Measurements from ENCODE around the gene DNAJC28. TPM values are rescaled to one million over a fixed set of nuclear protein-coding genes. Genes with fewer than 3 reads are reported as not detected.
A peak's percentile ranks its signal among the peaks of the same experiment; 100 is the strongest.

Gene DNAJC28
- total and polyA plus RNA-seq, 9 of the 15 experiments (the other 6 are each of a cell fraction or from before 2014, with no cell fraction given): 0.68 to 2.5 (median 1.1) TPM

- TF ChIP-seq MGA (IDR thresholded peaks at IDR 0.05): no peak; the same call in 1 of the 2 replicates
- no peak for TF ChIP-seq ZNF398 (CRISPR knock-in tag; IDR thresholded peaks at IDR 0.05)
- TF ChIP-seq ZNF133 (CRISPR knock-in tag; IDR thresholded peaks at IDR 0.05): no peak
- TF ChIP-seq ZNF696 (CRISPR knock-in tag; conservative IDR thresholded peaks at IDR 0.05): no peak
- no peak for TF ChIP-seq FOXA1 (IDR thresholded peaks at IDR 0.05; ENCODE audit: borderline replicate concordance)
- no peak; the same call in 1 of the 2 replicates for TF ChIP-seq FOXP1 (CRISPR knock-in tag; IDR thresholded peaks at IDR 0.05)
- TF ChIP-seq ATF7 (IDR thresholded peaks at IDR 0.05): peak; percentile 81
- peak; percentile 46; the same call in 1 of the 2 replicates for TF ChIP-seq SMC3 (conservative IDR thresholded peaks at IDR 0.05; ENCODE audit: insufficient read depth, low read depth, low read length)
- peak; percentile 83 for TF ChIP-seq CREB1 (IDR thresholded peaks at IDR 0.05)
- TF ChIP-seq CREB1 (CRISPR knock-in tag; IDR thresholded peaks at IDR 0.05): peak; percentile 82
- TF ChIP-seq TAF1 (IDR thresholded peaks at IDR 0.05; ENCODE audit: control insufficient read depth, extremely low read depth, insufficient read depth, low read length, severe bottlenecking): peak; percentile 84
- TF ChIP-seq DNMT1 (IDR thresholded peaks at IDR 0.05): no peak
- TF ChIP-seq ZZZ3 (IDR thresholded peaks at IDR 0.05): no peak
- no peak for TF ChIP-seq ZNF785 (CRISPR knock-in tag; IDR thresholded peaks at IDR 0.05)
- no peak; a peak in 1 of 4 replicates for TF ChIP-seq CSDE1 (IDR thresholded peaks at IDR 0.05)
Measured at GRCh38 chr21:33479679-33480480, 11.6 kb downstream of the DNAJC28 start, which contains the start of gene TMEM50B (continued).

Data from K562 (cell line).